NCI-H345 treated with DMSO at 0.1 percent for 48 hours (cell line): ENCODE results near the gene ALDH6A1.
A peak's percentile ranks its signal among the peaks of the same experiment; 100 is the strongest.
"Not testable (repeated sequence)": the region's sequence is repeated elsewhere in the genome, so short reads cannot be mapped to it uniquely, and the experiment has no call there.

ENCODE experiments used
- DNase-seq: peaks from one replicate; lab custom pipeline; 2025; ENCODE audit not compliant: unreplicated experiment; lab: John Stamatoyannopoulos, UW

ALDH6A1 gene

GRCh38 chr14:74084277-74085046 lies at the start of gene ALDH6A1, which contains the start of gene LIN52:
Gene ALDH6A1, minus strand, starts transcription at chr14:74084453. Its CDS starts 59 bp downstream, at chr14:74084394.
Gene LIN52, plus strand, starts transcription at chr14:74084956. Its CDS starts 19 bp downstream, at chr14:74084975.
- DNase-seq: peak; percentile 100

GRCh38 chr14:74127634-74128033 lies 43.4 kb upstream of the ALDH6A1 start:
- DNase-seq: no peak

GRCh38 chr14:74126315-74127013 lies 42.2 kb upstream of the ALDH6A1 start:
- DNase-seq: no peak

GRCh38 chr14:74125487-74125886 lies 41.2 kb upstream of the ALDH6A1 start:
- not testable (repeated sequence) for DNase-seq

- not testable (repeated sequence) for DNase-seq
Observed at GRCh38 chr14:74111395-74112216, 27.4 kb upstream of the ALDH6A1 start.

- DNase-seq: no peak
Observed at GRCh38 chr14:74109369-74109768, 25.1 kb upstream of the ALDH6A1 start.

- DNase-seq: no peak
Observed at GRCh38 chr14:74105381-74105780, 21.1 kb upstream of the ALDH6A1 start.

GRCh38 chr14:74089251-74090020 lies 5.2 kb upstream of the ALDH6A1 start:
- DNase-seq: no peak

GRCh38 chr14:74085828-74086227 lies 1.6 kb upstream of the ALDH6A1 start:
- DNase-seq: no peak

GRCh38 chr14:74085047-74085637 lies 889 bp upstream of the ALDH6A1 start:
- no peak for DNase-seq

GRCh38 chr14:74083784-74084276 lies 423 bp downstream of the ALDH6A1 start:
- DNase-seq: no peak

- no peak for DNase-seq
Observed at GRCh38 chr14:74083161-74083560, 1.1 kb downstream of the ALDH6A1 start.

- no peak for DNase-seq
Observed at GRCh38 chr14:74081491-74081890, 2.8 kb downstream of the ALDH6A1 start.

- DNase-seq: no peak
Observed at GRCh38 chr14:74080820-74081460, 3.3 kb downstream of the ALDH6A1 start.

- DNase-seq: no peak
Observed at GRCh38 chr14:74077401-74077800, 6.9 kb downstream of the ALDH6A1 start.

- DNase-seq: no peak
Observed at GRCh38 chr14:74065746-74066575, 18.3 kb downstream of the ALDH6A1 start.

- DNase-seq: no peak
Observed at GRCh38 chr14:74064883-74065282, 19.4 kb downstream of the ALDH6A1 start.

- no peak for DNase-seq
Observed at GRCh38 chr14:74064426-74064825, 19.8 kb downstream of the ALDH6A1 start.

GRCh38 chr14:74062809-74063150 lies 21.5 kb downstream of the ALDH6A1 start:
- no peak for DNase-seq
